IMR-90 (cell line): ENCODE results near the gene DYRK1A. TPM values are rescaled to one million over a fixed set of nuclear protein-coding genes. Genes with fewer than 3 reads are reported as not detected.

Experiments
- ATAC-seq: fragments of 200-7000 bp; cut with Tn5 transposase; 2 replicates; pipeline ENCODE4 v1.9.1; 2020; ENCODE audit warnings: low read depth, mild to moderate bottlenecking, moderate library complexity
- BruUV-seq: library from RNA; stranded (reverse); fragments of 400-500 nt; replicated peaks from 2 replicates; lab custom pipeline; 2021; lab: Mats Ljungman, UMichigan
- CTCF ChIA-PET: fragments of 300-600 bp; formaldehyde crosslinking; extraction: SDS; loops from one replicate; lab custom pipeline; 2021; ENCODE audit warnings: antibody characterized with exemption; lab: Yijun Ruan, JAX
- POLR2A ChIA-PET: fragments of 300-600 bp; sonication (Branson Sonifier 250); formaldehyde crosslinking; loops from one replicate; lab custom pipeline; 2022; ENCODE audit warnings: antibody characterized with exemption; ENCODE audit not compliant: unreplicated experiment; lab: Charles Lee
- DNase-seq: peaks from one replicate; pipeline ENCODE4 v3.0.0; 2013
- H2AFZ ChIP-seq: replicated peaks from 2 replicates; pipeline ENCODE3; 2013; ENCODE audit warnings: low read length, mild to moderate bottlenecking; ENCODE audit not compliant: poor library complexity
- H2AK5ac ChIP-seq: 2 replicates; pipeline ENCODE4 v1.6.1; 2013; ENCODE audit warnings: low read depth, low read length, inconsistent platforms
- H2AK9ac ChIP-seq: replicated peaks from 2 replicates; pipeline ENCODE3; 2013; ENCODE audit warnings: mild to moderate bottlenecking, low read depth, low read length, moderate library complexity; ENCODE audit not compliant: poor library complexity
- H2BK120ac ChIP-seq: 2 replicates; pipeline ENCODE4 v1.6.1; 2013; ENCODE audit warnings: low read depth, low read length, inconsistent platforms
- H2BK15ac ChIP-seq: 3 replicates; pipeline ENCODE4 v1.6.1; 2013; ENCODE audit warnings: low read depth, low read length, inconsistent platforms
- H2BK20ac ChIP-seq: 2 replicates; pipeline ENCODE4 v1.6.1; 2013; ENCODE audit warnings: low read depth, mild to moderate bottlenecking, inconsistent platforms, low read length, moderate library complexity
- H2BK5ac ChIP-seq: 2 replicates; pipeline ENCODE4 v1.6.1; 2013; ENCODE audit warnings: mild to moderate bottlenecking, low read depth, low read length, inconsistent platforms; ENCODE audit not compliant: poor library complexity, severe bottlenecking
- H3K14ac ChIP-seq: replicated peaks from 2 replicates; pipeline ENCODE4 v1.6.1; 2013; ENCODE audit warnings: low read depth, low read length, inconsistent platforms
- H3K18ac ChIP-seq: 2 replicates; pipeline ENCODE4 v1.6.1; 2013; ENCODE audit warnings: low read depth, low read length, control low read depth
- H3K23ac ChIP-seq: 2 replicates; pipeline ENCODE4 v1.6.1; 2013; ENCODE audit warnings: low read depth, low read length, inconsistent platforms
- H3K27ac ChIP-seq: 2 replicates; pipeline ENCODE4 v1.5.1; 2013; ENCODE audit warnings: mild to moderate bottlenecking, control low read depth, low read length; ENCODE audit not compliant: insufficient read depth
- H3K27me3 ChIP-seq: 2 replicates; pipeline ENCODE4 v1.6.1; 2013; ENCODE audit warnings: low read length; ENCODE audit not compliant: control insufficient read depth, insufficient read depth
- H3K36me3 ChIP-seq: 2 replicates; pipeline ENCODE4 v1.6.1; 2013; ENCODE audit warnings: low read length, mixed read lengths; ENCODE audit not compliant: control insufficient read depth, insufficient read depth
- H3K4ac ChIP-seq: 2 replicates; pipeline ENCODE4 v1.6.1; 2013; ENCODE audit warnings: low read depth, low read length, inconsistent platforms
- H3K4me1 ChIP-seq: 2 replicates; pipeline ENCODE4 v1.6.1; 2013; ENCODE audit warnings: low read length, mixed read lengths; ENCODE audit not compliant: control insufficient read depth, insufficient read depth
- H3K4me2 ChIP-seq: 2 replicates; pipeline ENCODE4 v1.6.1; 2013; ENCODE audit warnings: low read depth, mild to moderate bottlenecking, control low read depth, low read length, moderate library complexity
- H3K4me3 ChIP-seq: 2 replicates; pipeline ENCODE4 v1.5.1; 2013; ENCODE audit warnings: low read depth, mild to moderate bottlenecking, control low read depth, low read length, moderate library complexity; ENCODE audit not compliant: insufficient read depth
- H3K56ac ChIP-seq: 2 replicates; pipeline ENCODE4 v1.6.1; 2013; ENCODE audit warnings: low read length, inconsistent platforms; ENCODE audit not compliant: insufficient read depth; ENCODE audit errors: extremely low read depth
- H3K79me1 ChIP-seq, 2 experiments: 2 replicates each; pipeline ENCODE4 v1.6.1; 2013; ENCODE audit warnings: low read length in 2 of 2, inconsistent platforms in 1 of 2, low read depth in 1 of 2
- H3K9ac ChIP-seq: 2 replicates; pipeline ENCODE4 v1.6.1; 2013; ENCODE audit warnings: low read depth, low read length, control low read depth
- H3K9me1 ChIP-seq: 2 replicates; pipeline ENCODE4 v1.6.1; 2013; ENCODE audit warnings: low read length, inconsistent platforms; ENCODE audit not compliant: insufficient read depth
- H3K9me3 ChIP-seq: 2 replicates; pipeline ENCODE4 v1.6.1; 2013; ENCODE audit warnings: low read length; ENCODE audit not compliant: control insufficient read depth, insufficient read depth
- H4K20me1 ChIP-seq: 2 replicates; pipeline ENCODE4 v1.6.1; 2013; ENCODE audit warnings: low read length, inconsistent platforms; ENCODE audit not compliant: insufficient read depth
- H4K5ac ChIP-seq: 2 replicates; pipeline ENCODE4 v1.6.1; 2013; ENCODE audit warnings: mild to moderate bottlenecking, low read depth, low read length, control low read depth
- H4K8ac ChIP-seq, 2 experiments: 2 replicates each; pipeline ENCODE4 v1.6.1; 2013; ENCODE audit warnings: low read depth in 2 of 2, low read length in 2 of 2, control low read depth in 1 of 2, inconsistent platforms in 1 of 2
- H4K91ac ChIP-seq: 2 replicates; pipeline ENCODE4 v1.6.1; 2013; ENCODE audit warnings: low read depth, low read length, inconsistent platforms; ENCODE audit not compliant: insufficient read depth
- BHLHE40 ChIP-seq: fragments of 150-350 bp; IDR thresholded peaks from 2 replicates; pipeline ENCODE4 v1.6.1; 2016; ENCODE audit warnings: mild to moderate bottlenecking, low read depth, low read length
- CHD1 ChIP-seq: IDR thresholded peaks from 2 replicates; pipeline ENCODE4 v1.6.1; 2012; ENCODE audit warnings: low read depth, low read length, improper control_type of control experiment
- FOS ChIP-seq: fragments of 150-350 bp; IDR thresholded peaks from 2 replicates; pipeline ENCODE4 v1.6.1; 2016; ENCODE audit warnings: low read depth, low read length
- MAFK ChIP-seq: IDR thresholded peaks from 2 replicates; pipeline ENCODE4 v1.6.1; 2012; ENCODE audit warnings: low read depth, low read length, improper control_type of control experiment
- NFE2L2 ChIP-seq: fragments of 150-350 bp; IDR thresholded peaks from 2 replicates; pipeline ENCODE4 v1.6.1; 2016; ENCODE audit warnings: low read depth, mild to moderate bottlenecking, low read length
- POLR2A ChIP-seq: IDR thresholded peaks from 2 replicates; pipeline ENCODE4 v1.6.1; 2012; ENCODE audit warnings: mild to moderate bottlenecking, low read depth, low read length
- RCOR1 ChIP-seq: IDR thresholded peaks from 2 replicates; pipeline ENCODE4 v1.6.1; 2012; ENCODE audit warnings: mild to moderate bottlenecking, low read length, improper control_type of control experiment; ENCODE audit not compliant: insufficient replicate concordance
- RFX5 ChIP-seq: IDR thresholded peaks from 2 replicates; pipeline ENCODE4 v1.8.0; 2012; ENCODE audit warnings: low read depth, mild to moderate bottlenecking, low read length, moderate library complexity
- SMC3 ChIP-seq: fragments of 150-350 bp; IDR thresholded peaks from 2 replicates; pipeline ENCODE4 v1.6.1; 2016; ENCODE audit warnings: low read depth, mild to moderate bottlenecking, antibody characterized with exemption, low read length, moderate library complexity
- WGBS, 2 experiments: methylation state at CpG; one replicate each; pipeline versions ENCODE4 v1.1.5 to v1.1.7; 2013; ENCODE audit warnings: missing lambda C conversion rate in 2 of 2; ENCODE audit not compliant: insufficient read length in 1 of 2; ENCODE audit errors: extremely low coverage in 2 of 2; 5-methylcytosine and 5-hydroxymethylcytosine counted together
- dilution Hi-C: fragments of 300-500 bp; cut with HindIII; formaldehyde crosslinking; loops from one replicate; pipeline ENCODE4 v1.14.3; 2018; ENCODE audit warnings: low sequenced_read_pairs; ENCODE audit not compliant: unreplicated experiment
- in situ Hi-C: fragments of 300-500 bp; cut with MboI; formaldehyde crosslinking; loops from 3 replicates; pipeline ENCODE4 v1.14.3; 2019; ENCODE audit warnings: low sequenced_read_pairs, inconsistent platforms, mixed read lengths
- intact Hi-C: fragments of 100-400 bp; cut with micrococcal nuclease; formaldehyde crosslinking; loops from 2 replicates; pipeline ENCODE4 v1.10.0; 2022
- polyA plus RNA-seq, 3 experiments: library from polyadenylated mRNA; depleted of rRNA; stranded (reverse); fragments of >200 nt; gene quantifications; 2 replicates each; pipeline ENCODE4 v1.2.3, GENCODE V29; 2012; ENCODE audit warnings: low replicate concordance in 1 of 3
- total RNA-seq: library from RNA; depleted of rRNA; stranded (reverse); fragments of >200 nt; gene quantifications from 2 replicates; pipeline ENCODE4 v1.2.3, GENCODE V29; 2012
- TF ChIP-seq, protein P1 (sequence below): fragments of 150-350 bp; IDR thresholded peaks from 2 replicates; pipeline ENCODE4 v1.6.1; 2016; ENCODE audit warnings: low read depth, mild to moderate bottlenecking, low read length, moderate library complexity, borderline replicate concordance
- TF ChIP-seq, protein P2 (sequence below): conservative IDR thresholded peaks from 2 replicates; pipeline ENCODE4 v1.5.1; 2012; ENCODE audit warnings: mild to moderate bottlenecking, low read depth, low read length, improper control_type of control experiment

Gene DYRK1A
- total and polyA plus RNA-seq, 2 of the 4 experiments (the other 2 are of a cell fraction): 18.6 to 50.5 TPM

DNA sequence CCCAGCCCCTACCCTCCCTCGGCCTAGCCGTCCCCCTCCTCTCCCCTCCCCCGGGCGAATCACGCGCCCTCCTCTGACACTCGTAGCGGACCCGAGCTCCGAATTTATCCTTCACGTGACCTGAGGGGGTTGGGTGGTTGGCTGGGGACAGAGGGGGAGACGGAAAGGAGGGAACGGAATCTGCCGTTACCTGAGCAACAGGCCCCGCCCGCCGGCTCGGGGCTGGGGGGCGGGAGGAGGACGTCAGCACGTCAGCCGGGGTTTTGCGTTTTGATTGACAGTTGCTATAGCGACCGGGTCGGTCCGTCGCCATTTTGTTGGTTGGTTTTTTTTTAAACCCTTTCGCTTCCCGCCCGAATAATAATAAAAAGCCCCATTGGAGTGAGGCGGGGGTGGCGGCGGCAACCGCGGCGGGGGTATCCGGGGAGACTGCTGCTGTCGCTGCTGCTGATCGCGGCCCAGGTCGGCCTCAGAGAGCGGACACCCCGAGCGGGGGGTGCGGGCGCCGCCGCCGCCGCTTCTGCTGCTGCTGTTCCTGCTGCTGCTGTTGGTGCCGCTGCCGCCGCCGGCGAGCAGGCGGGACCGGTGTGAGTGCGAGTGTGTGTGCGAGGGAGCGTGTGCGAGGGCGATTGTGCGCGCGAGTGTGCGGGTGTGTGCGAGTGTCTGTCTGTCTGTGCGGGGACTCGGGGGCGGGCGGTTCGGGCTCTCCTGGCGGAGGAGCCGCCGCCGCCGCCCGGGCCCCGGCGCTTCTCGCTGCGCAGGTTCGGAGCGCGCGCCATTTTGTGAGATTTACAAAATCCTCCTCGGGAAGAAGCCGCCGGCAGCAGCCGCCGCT, at the start of gene DYRK1A (continued):
- TF ChIP-seq MAFK (no peak), RCOR1 (no peak), POLR2A (peak; percentile 86)
- TF ChIP-seq, protein P1, sequence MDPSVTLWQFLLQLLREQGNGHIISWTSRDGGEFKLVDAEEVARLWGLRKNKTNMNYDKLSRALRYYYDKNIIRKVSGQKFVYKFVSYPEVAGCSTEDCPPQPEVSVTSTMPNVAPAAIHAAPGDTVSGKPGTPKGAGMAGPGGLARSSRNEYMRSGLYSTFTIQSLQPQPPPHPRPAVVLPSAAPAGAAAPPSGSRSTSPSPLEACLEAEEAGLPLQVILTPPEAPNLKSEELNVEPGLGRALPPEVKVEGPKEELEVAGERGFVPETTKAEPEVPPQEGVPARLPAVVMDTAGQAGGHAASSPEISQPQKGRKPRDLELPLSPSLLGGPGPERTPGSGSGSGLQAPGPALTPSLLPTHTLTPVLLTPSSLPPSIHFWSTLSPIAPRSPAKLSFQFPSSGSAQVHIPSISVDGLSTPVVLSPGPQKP: no peak

DNA sequence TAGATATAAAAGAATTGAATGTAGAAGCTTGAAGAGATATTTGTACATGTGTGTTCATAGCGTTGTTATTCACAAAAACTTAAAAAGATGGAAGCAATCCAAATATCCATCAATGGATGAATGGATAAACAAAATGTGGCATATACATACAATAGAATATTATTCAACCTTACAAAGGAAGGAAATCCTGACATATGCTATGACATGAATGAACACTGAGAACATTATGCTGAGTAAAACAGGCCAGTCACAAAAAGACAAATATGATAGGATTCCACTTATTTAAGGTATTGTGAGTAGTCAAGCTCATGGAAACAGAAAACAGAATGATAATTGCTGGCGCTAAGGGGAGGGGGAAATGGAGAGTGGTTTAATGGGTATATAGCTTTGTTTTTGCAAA, 47.0 kb upstream of the DYRK1A start:
- Histone ChIP-seq H3K4me3 (no peak overlapping the region), H3K14ac (no peak overlapping the region), H4K20me1 (no peaks in the 10 kb centered on the region), H3K56ac (no peak overlapping the region), H2AK5ac (no peak overlapping the region), H3K23ac (no peak overlapping the region), H3K4me2 (no peak overlapping the region), H3K9me3 (peaks cover 8% of the 10 kb centered on the region), H3K27ac (no peak overlapping the region), H3K9ac (no peak overlapping the region), H4K5ac (no peak overlapping the region), H3K4ac (no peak overlapping the region), H4K91ac (no peak overlapping the region), H3K79me1 (no peaks in the 10 kb centered on the region), H4K8ac (no peak overlapping the region), H3K27me3 (no peaks in the 10 kb centered on the region), H3K9me1 (no peaks in the 10 kb centered on the region), H2BK15ac (no peak overlapping the region), H2BK120ac (no peak overlapping the region), H2BK5ac (no peak overlapping the region), H3K4me1 (no peaks in the 10 kb centered on the region), H2AK9ac (no peak overlapping the region), H3K18ac (no peak overlapping the region), H2AFZ (no peak overlapping the region), H3K36me3 (no peaks in the 10 kb centered on the region), H2BK20ac (no peak overlapping the region)
- intact Hi-C loops (no loop called here), dilution Hi-C loops (no loop called here), in situ Hi-C loops (no loop called here)
- ChIA-PET POLR2A (no interaction called here), CTCF (no interaction called here)
- no TSS peak for BruUV-seq
- TF ChIP-seq RCOR1: no peak
- no peak for TF ChIP-seq CHD1
- no peak for TF ChIP-seq FOS
- no peak for TF ChIP-seq BHLHE40
- TF ChIP-seq RFX5: no peak
- TF ChIP-seq MAFK: no peak
- no peak for TF ChIP-seq POLR2A
- TF ChIP-seq, protein P2, sequence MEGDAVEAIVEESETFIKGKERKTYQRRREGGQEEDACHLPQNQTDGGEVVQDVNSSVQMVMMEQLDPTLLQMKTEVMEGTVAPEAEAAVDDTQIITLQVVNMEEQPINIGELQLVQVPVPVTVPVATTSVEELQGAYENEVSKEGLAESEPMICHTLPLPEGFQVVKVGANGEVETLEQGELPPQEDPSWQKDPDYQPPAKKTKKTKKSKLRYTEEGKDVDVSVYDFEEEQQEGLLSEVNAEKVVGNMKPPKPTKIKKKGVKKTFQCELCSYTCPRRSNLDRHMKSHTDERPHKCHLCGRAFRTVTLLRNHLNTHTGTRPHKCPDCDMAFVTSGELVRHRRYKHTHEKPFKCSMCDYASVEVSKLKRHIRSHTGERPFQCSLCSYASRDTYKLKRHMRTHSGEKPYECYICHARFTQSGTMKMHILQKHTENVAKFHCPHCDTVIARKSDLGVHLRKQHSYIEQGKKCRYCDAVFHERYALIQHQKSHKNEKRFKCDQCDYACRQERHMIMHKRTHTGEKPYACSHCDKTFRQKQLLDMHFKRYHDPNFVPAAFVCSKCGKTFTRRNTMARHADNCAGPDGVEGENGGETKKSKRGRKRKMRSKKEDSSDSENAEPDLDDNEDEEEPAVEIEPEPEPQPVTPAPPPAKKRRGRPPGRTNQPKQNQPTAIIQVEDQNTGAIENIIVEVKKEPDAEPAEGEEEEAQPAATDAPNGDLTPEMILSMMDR: no peak
- TF ChIP-seq NFE2L2: no peak
- no peak for TF ChIP-seq SMC3
- no CpG with 5 or more reads among the region's 2 CpGs for WGBS, 2 experiments
- no peak for DNase-seq
- ATAC-seq: no peak
